D721Med (cell line): ENCODE measurements around the gene PROX1.

Experiments
- DNase-seq: peaks from one replicate; pipeline ENCODE4 v3.0.0; 2011; ENCODE audit warnings: low spot score; ENCODE audit not compliant: insufficient read length
- FAIRE-seq: peaks from 2 replicates; lab custom pipeline; 2011; peaks lifted over from hg19 to GRCh38; lab: Jason Lieb, UNC
- TF ChIP-seq, protein P1 (sequence below): IDR thresholded peaks from 2 replicates; pipeline ENCODE4 v1.5.1; 2012; ENCODE audit warnings: mild to moderate bottlenecking, control low read depth; ENCODE audit not compliant: insufficient read depth; ENCODE audit errors: missing control alignments

The PROX1 gene

GRCh38 chr1:214021321-214021720 lies 33.5 kb downstream of the PROX1 start:
- TF ChIP-seq, protein P1, sequence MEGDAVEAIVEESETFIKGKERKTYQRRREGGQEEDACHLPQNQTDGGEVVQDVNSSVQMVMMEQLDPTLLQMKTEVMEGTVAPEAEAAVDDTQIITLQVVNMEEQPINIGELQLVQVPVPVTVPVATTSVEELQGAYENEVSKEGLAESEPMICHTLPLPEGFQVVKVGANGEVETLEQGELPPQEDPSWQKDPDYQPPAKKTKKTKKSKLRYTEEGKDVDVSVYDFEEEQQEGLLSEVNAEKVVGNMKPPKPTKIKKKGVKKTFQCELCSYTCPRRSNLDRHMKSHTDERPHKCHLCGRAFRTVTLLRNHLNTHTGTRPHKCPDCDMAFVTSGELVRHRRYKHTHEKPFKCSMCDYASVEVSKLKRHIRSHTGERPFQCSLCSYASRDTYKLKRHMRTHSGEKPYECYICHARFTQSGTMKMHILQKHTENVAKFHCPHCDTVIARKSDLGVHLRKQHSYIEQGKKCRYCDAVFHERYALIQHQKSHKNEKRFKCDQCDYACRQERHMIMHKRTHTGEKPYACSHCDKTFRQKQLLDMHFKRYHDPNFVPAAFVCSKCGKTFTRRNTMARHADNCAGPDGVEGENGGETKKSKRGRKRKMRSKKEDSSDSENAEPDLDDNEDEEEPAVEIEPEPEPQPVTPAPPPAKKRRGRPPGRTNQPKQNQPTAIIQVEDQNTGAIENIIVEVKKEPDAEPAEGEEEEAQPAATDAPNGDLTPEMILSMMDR = no peak
- DNase-seq = peak; percentile 73
- peak; percentile 96 for FAIRE-seq

DNA sequence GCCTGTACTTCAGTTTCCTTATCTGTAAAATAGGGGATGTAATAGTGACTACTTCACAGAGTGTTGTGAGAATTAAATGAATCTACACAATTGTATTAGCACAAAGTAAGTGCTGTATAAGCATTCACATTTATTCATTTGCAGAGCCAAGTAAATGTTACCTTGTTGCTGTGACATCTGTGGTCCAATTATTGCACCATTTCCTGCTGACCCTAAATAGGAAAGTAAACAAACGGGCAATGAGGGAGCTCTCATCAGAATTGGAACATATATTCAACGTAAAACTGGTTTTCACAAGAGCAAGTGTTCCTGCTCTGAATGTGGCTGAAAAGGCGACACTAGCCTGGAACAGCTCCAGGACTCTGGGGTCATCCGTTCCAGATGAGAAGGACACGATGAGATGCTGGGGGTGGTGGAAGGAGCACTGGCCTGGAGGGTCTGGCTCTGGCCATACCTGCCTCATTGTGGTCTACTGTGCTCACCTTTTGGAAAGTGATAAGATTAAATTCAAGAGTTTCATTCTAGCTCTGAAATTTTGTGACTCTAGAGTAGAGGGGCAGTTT lies 34.5 kb downstream of the PROX1 start:
- TF ChIP-seq, protein P1 = no peak
- FAIRE-seq (peak; percentile 70), DNase-seq (no peak)

GRCh38 chr1:214022810-214023425 lies 35.1 kb downstream of the PROX1 start:
- FAIRE-seq = no peak
- DNase-seq = no peak
- TF ChIP-seq, protein P1 = no peak

DNA sequence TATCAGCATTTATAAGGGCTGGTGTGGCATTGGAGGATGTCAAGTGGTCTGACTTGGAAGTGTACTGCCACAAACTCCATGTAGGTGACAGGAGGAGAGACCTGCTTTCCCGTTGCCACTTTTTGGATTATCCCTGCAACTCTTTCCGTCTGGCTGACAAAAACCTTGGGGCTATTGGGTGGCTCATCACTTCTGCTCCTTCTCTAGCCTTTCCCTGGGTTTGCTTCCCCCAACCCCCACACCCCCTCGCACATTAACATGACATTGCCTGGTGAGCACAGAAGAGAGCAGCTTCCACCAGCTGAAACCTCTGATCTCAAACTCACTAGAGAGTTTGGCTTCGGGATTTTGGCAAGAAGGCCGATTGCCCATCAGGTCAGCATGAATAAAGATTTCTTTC lies 39.2 kb downstream of the PROX1 start:
- DNase-seq (no peak), FAIRE-seq (no peak)
- TF ChIP-seq, protein P1 = no peak

GRCh38 chr1:214027498-214027897 lies 39.7 kb downstream of the PROX1 start:
- no peak for FAIRE-seq
- DNase-seq = no peak
- TF ChIP-seq, protein P1 = no peak

GRCh38 chr1:214028095-214028494 lies 40.3 kb downstream of the PROX1 start:
- TF ChIP-seq, protein P1 = no peak
- FAIRE-seq (no peak), DNase-seq (no peak)
